Ecto neural progenitor cell (in vitro differentiated cells): ENCODE measurements around the gene WDR45B.

ENCODE experiments used
- DNase-seq: peaks from one replicate; pipeline ENCODE4 v3.0.0-alpha.2; 2018; ENCODE audit warnings: low spot score

WDR45B gene

GRCh38 chr17:82677353-82677925 lies 29.2 kb upstream of the WDR45B start:
- no peak for DNase-seq

GRCh38 chr17:82675476-82676245 lies 27.4 kb upstream of the WDR45B start:
- no peak for DNase-seq

GRCh38 chr17:82674656-82675475 lies 26.6 kb upstream of the WDR45B start:
- no peak for DNase-seq

GRCh38 chr17:82670661-82671450 lies 22.6 kb upstream of the WDR45B start:
- DNase-seq, result no peak

- DNase-seq, result peak; percentile 85
Measured at GRCh38 chr17:82668631-82669099, 20.4 kb upstream of the WDR45B start.

- DNase-seq, result peak; percentile 53
Measured at GRCh38 chr17:82668024-82668630, 19.9 kb upstream of the WDR45B start.

- no peak for DNase-seq
Measured at GRCh38 chr17:82667668-82668000, 19.4 kb upstream of the WDR45B start.

GRCh38 chr17:82666931-82667667 lies 18.9 kb upstream of the WDR45B start:
- DNase-seq, result no peak

GRCh38 chr17:82665891-82666290 lies 17.6 kb upstream of the WDR45B start:
- no peak for DNase-seq

GRCh38 chr17:82665217-82665616 lies 17.0 kb upstream of the WDR45B start:
- DNase-seq, result no peak

- peak; percentile 62 for DNase-seq
Measured at GRCh38 chr17:82664701-82665182, 16.5 kb upstream of the WDR45B start.

- DNase-seq, result no peak
Measured at GRCh38 chr17:82664276-82664575, 16.0 kb upstream of the WDR45B start.

GRCh38 chr17:82663381-82664275 lies 15.4 kb upstream of the WDR45B start:
- no peak for DNase-seq

GRCh38 chr17:82662711-82663261 lies 14.5 kb upstream of the WDR45B start:
- DNase-seq, result peak; percentile 50

GRCh38 chr17:82661717-82662683 lies 13.8 kb upstream of the WDR45B start:
- DNase-seq, result peak; percentile 50

GRCh38 chr17:82659886-82660285 lies 11.6 kb upstream of the WDR45B start:
- DNase-seq, result no peak

GRCh38 chr17:82658796-82659452 lies 10.7 kb upstream of the WDR45B start:
- DNase-seq, result no peak

GRCh38 chr17:82658331-82658730 lies 10.1 kb upstream of the WDR45B start:
- no peak for DNase-seq
